GM12878 (cell line): ENCODE data around the gene ITGA7. TPM values are rescaled to one million over a fixed set of nuclear protein-coding genes. Genes with fewer than 3 reads are reported as not detected.

Experiments used
- BMI1 ChIP-seq: fragments of 450-650 bp; IDR thresholded peaks from 2 replicates; pipeline ENCODE4 v1.6.1; 2016; ENCODE audit warnings: mild to moderate bottlenecking, moderate library complexity, borderline replicate concordance
- CREB1 ChIP-seq: IDR thresholded peaks from 2 replicates; pipeline ENCODE4 v1.6.1; 2012; ENCODE audit warnings: low read depth, mild to moderate bottlenecking, inconsistent platforms
- E2F4 ChIP-seq: IDR thresholded peaks from 2 replicates; pipeline ENCODE4 v1.6.1; 2012; ENCODE audit warnings: low read depth, low read length, improper control_type of control experiment
- FOS ChIP-seq: IDR thresholded peaks from 3 replicates; pipeline ENCODE4 v1.6.1; 2011; ENCODE audit warnings: borderline replicate concordance; ENCODE audit not compliant: insufficient read length; ENCODE audit errors: extremely low read depth
- IKZF1 ChIP-seq: fragments of 450-650 bp; conservative IDR thresholded peaks from 2 replicates; pipeline ENCODE4 v1.6.1; 2017; ENCODE audit warnings: antibody characterized with exemption, mild to moderate bottlenecking
- IKZF2 ChIP-seq, 2 experiments: fragments of 450-650 bp; IDR thresholded peaks; 2 replicates each; pipeline ENCODE4 v1.6.1; 2017; ENCODE audit warnings: mild to moderate bottlenecking in 2 of 2, moderate library complexity in 2 of 2
- MLLT1 ChIP-seq: fragments of 450-650 bp; IDR thresholded peaks from 2 replicates; pipeline ENCODE4 v1.6.1; 2016; ENCODE audit warnings: mild to moderate bottlenecking
- NR2F1 ChIP-seq: fragments of 450-650 bp; conservative IDR thresholded peaks from 2 replicates; pipeline ENCODE4 v1.6.1; 2017; ENCODE audit warnings: mild to moderate bottlenecking
- NRF1 ChIP-seq: conservative IDR thresholded peaks from 2 replicates; pipeline ENCODE4 v1.6.1; 2011; ENCODE audit warnings: mild to moderate bottlenecking, low read depth, low read length, improper control_type of control experiment
- PAX5 ChIP-seq: IDR thresholded peaks from 2 replicates; pipeline ENCODE4 v1.6.1; 2011; ENCODE audit warnings: low read depth, low read length, borderline replicate concordance
- PRDM15 ChIP-seq: fragments of 450-650 bp; formaldehyde crosslinking; IDR thresholded peaks from 2 replicates; pipeline ENCODE4 v1.4.0; 2020; ENCODE audit warnings: mild to moderate bottlenecking, moderate library complexity
- RB1 ChIP-seq: fragments of 450-650 bp; formaldehyde crosslinking; IDR thresholded peaks from 2 replicates; pipeline ENCODE4 v1.6.1; 2017; ENCODE audit warnings: mild to moderate bottlenecking, borderline replicate concordance
- TCF12 ChIP-seq: IDR thresholded peaks from 2 replicates; pipeline ENCODE4 v1.6.1; 2011; ENCODE audit warnings: low read depth, mild to moderate bottlenecking, low read length
- YBX1 ChIP-seq: fragments of 450-650 bp; IDR thresholded peaks from 2 replicates; pipeline ENCODE4 v1.6.1; 2016; ENCODE audit warnings: antibody characterized with exemption
- ZBED1 ChIP-seq: IDR thresholded peaks from 2 replicates; pipeline ENCODE4 v1.6.1; 2016; ENCODE audit warnings: borderline replicate concordance
- ZNF592 ChIP-seq: fragments of 450-650 bp; IDR thresholded peaks from 2 replicates; pipeline ENCODE4 v1.6.1; 2017; ENCODE audit warnings: mild to moderate bottlenecking, moderate library complexity
- polyA plus RNA-seq, 11 experiments: library from polyadenylated mRNA; depleted of rRNA in 4 of 11; unstranded in 6 of 11; stranded (reverse) in 5 of 11; fragments of >200 nt; fragmentation: Nextera tagmentation in 4 of 11; fragmentation: Illumina TruSeq in 1 of 11; extraction: Ambion mirVana in 4 of 11; extraction: Trizol in 1 of 11; gene quantifications; 1 replicate in 1 of 11; 2 replicates in 10 of 11; pipeline versions ENCODE4 v1.2.1 to v1.2.3, GENCODE V29; 2011 to 2016; ENCODE audit warnings: inconsistent platforms in 2 of 11, missing spikeins in 2 of 11, low read depth in 1 of 11
- total RNA-seq, 4 experiments: library from RNA; depleted of rRNA in 3 of 4; stranded (reverse); fragments of >200 nt in 3 of 4; fragmentation: Illumina TruSeq in 1 of 4; extraction: Trizol in 1 of 4; gene quantifications; 2 replicates each; pipeline versions ENCODE4 v1.2.1 to v1.2.3, GENCODE V29; 2013 to 2021
- TF ChIP-seq, protein P1 (sequence below): fragments of 450-650 bp; IDR thresholded peaks from 2 replicates; pipeline ENCODE4 v1.6.1; 2017; ENCODE audit warnings: low read depth, mild to moderate bottlenecking, moderate library complexity

ITGA7 gene
- total and polyA plus RNA-seq, 10 of the 15 experiments (the other 5 are each of a cell fraction or from before 2014, with no cell fraction given) = 0.18 to 5.1 (median 1.5) TPM

- TF ChIP-seq PRDM15 = no peak
- 0 out of 2 replicates have a peak, but pooled peaks have one; percentile 17 for TF ChIP-seq PAX5
- TF ChIP-seq CREB1 = peak; percentile 78
- TF ChIP-seq E2F4 = no peak
- TF ChIP-seq ZBED1 = no peak
- TF ChIP-seq NRF1 = no peak
- no peak for TF ChIP-seq ZNF592
- no peak for TF ChIP-seq FOS
- TF ChIP-seq, protein P1, sequence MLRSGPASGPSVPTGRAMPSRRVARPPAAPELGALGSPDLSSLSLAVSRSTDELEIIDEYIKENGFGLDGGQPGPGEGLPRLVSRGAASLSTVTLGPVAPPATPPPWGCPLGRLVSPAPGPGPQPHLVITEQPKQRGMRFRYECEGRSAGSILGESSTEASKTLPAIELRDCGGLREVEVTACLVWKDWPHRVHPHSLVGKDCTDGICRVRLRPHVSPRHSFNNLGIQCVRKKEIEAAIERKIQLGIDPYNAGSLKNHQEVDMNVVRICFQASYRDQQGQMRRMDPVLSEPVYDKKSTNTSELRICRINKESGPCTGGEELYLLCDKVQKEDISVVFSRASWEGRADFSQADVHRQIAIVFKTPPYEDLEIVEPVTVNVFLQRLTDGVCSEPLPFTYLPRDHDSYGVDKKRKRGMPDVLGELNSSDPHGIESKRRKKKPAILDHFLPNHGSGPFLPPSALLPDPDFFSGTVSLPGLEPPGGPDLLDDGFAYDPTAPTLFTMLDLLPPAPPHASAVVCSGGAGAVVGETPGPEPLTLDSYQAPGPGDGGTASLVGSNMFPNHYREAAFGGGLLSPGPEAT = peak; percentile 57
- TF ChIP-seq TCF12 = peak; percentile 67; the same call in 1 of the 2 replicates
- peak in 1 of 2 experiments; percentile 52 for TF ChIP-seq IKZF2 (IDR thresholded peaks at IDR 0.05)
- peak; percentile 99 for TF ChIP-seq NR2F1
- no peak for TF ChIP-seq YBX1
- TF ChIP-seq IKZF1 = peak; percentile 73
- TF ChIP-seq RB1 = peak; percentile 75; the same call in 1 of the 2 replicates
- peak; percentile 59; the same call in 1 of the 2 replicates for TF ChIP-seq MLLT1
- no peak for TF ChIP-seq BMI1
Observed at GRCh38 chr12:55728939-55729818, 21.5 kb upstream of the ITGA7 start, which contains the start of gene CD63 (continued).
